Measurements from ENCODE around the gene ASB2. TPM values are rescaled to one million over a fixed set of nuclear protein-coding genes. Genes with fewer than 3 reads are reported as not detected.

ASB2 gene
- polyA plus RNA-seq, 1 donor (not counting 4 experiments of a cell fraction or from before 2014, with no cell fraction given), result 0.56 TPM

DNA sequence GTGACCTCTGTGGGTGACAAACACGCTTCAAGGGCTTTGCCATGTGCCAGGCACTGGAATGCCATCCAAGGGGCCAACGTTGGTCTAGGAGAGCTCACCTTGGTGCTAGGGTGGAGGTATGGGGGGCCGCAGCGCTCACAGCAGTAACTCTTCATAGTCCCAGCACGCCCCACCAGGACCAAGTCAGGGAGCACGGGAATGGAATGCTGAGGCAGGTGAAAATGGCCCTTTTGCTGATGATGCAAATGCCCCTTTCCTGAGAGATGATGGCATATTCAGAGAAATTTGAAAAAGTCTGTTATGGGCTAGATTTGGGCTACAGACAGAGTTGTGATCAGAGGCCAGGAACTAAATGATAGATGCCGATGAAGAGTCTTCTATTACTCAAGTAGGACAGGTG lies 59.2 kb downstream of the ASB2 start:
- no peak for TF ChIP-seq EZH2 (IDR thresholded peaks at IDR 0.05; ENCODE audit: low read length)
- TF ChIP-seq, protein P1, sequence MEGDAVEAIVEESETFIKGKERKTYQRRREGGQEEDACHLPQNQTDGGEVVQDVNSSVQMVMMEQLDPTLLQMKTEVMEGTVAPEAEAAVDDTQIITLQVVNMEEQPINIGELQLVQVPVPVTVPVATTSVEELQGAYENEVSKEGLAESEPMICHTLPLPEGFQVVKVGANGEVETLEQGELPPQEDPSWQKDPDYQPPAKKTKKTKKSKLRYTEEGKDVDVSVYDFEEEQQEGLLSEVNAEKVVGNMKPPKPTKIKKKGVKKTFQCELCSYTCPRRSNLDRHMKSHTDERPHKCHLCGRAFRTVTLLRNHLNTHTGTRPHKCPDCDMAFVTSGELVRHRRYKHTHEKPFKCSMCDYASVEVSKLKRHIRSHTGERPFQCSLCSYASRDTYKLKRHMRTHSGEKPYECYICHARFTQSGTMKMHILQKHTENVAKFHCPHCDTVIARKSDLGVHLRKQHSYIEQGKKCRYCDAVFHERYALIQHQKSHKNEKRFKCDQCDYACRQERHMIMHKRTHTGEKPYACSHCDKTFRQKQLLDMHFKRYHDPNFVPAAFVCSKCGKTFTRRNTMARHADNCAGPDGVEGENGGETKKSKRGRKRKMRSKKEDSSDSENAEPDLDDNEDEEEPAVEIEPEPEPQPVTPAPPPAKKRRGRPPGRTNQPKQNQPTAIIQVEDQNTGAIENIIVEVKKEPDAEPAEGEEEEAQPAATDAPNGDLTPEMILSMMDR (optimal IDR thresholded peaks at IDR 0.05 in 1 of 3, IDR thresholded peaks at IDR 0.05 in 1 of 3, conservative IDR thresholded peaks at IDR 0.05 in 1 of 3; ENCODE audit: extremely low read depth in 1 of 3, insufficient read depth in 2 of 3, low read length in 3 of 3), result no peak
- Histone ChIP-seq H3K9ac (ENCODE audit: control insufficient read depth, extremely low read depth, insufficient read depth, low read length) (no peak overlapping the region), H3K27me3 (ENCODE audit: control insufficient read depth, extremely low read depth, insufficient read depth, low read length) (no peaks in the 10 kb centered on the region), H3K9me3 (ENCODE audit: control insufficient read depth, low read depth, low read length) (no peaks in the 10 kb centered on the region), H3K27ac (ENCODE audit: control insufficient read depth, insufficient read depth, low read length) (no peak overlapping the region), H3K4me1 (ENCODE audit: control insufficient read depth, extremely low read depth, insufficient read depth, low read length) (no peaks in the 10 kb centered on the region), H3K9me1 (ENCODE audit: control insufficient read depth, extremely low read depth, insufficient read depth, low read length) (no peaks in the 10 kb centered on the region), H3K4me3 (ENCODE audit: control insufficient read depth in 2 of 3, extremely low read depth in 1 of 3, insufficient read depth in 2 of 3, low read depth in 1 of 3, low read length in 3 of 3) (no peak overlapping the region), H3K79me2 (ENCODE audit: control insufficient read depth, insufficient read depth, low read length) (no peaks in the 10 kb centered on the region), H2AFZ (ENCODE audit: control insufficient read depth, low read length) (no peak overlapping the region), H3K4me2 (ENCODE audit: control insufficient read depth, extremely low read depth, insufficient read depth, low read depth, low read length) (no peak overlapping the region), H4K20me1 (ENCODE audit: control insufficient read depth, extremely low read depth, insufficient read depth, low read length) (no peaks in the 10 kb centered on the region), H3K36me3 (ENCODE audit: control insufficient read depth in 2 of 2, extremely low read depth in 1 of 2, insufficient read depth in 2 of 2, low read length in 2 of 2) (no peaks in the 10 kb centered on the region)
- dilution Hi-C loops (cut with MboI; ENCODE audit: extremely low pct_ligation_motif_present, low sequenced_read_pairs), result loop anchor here (25.0 kb wide), 1 partner anchor 255 kb away; no protein-coding TSS in a partner anchor
- FAIRE-seq (no peak), DNase-seq (ENCODE audit: low read depth, low spot score) (no peak)

DNA sequence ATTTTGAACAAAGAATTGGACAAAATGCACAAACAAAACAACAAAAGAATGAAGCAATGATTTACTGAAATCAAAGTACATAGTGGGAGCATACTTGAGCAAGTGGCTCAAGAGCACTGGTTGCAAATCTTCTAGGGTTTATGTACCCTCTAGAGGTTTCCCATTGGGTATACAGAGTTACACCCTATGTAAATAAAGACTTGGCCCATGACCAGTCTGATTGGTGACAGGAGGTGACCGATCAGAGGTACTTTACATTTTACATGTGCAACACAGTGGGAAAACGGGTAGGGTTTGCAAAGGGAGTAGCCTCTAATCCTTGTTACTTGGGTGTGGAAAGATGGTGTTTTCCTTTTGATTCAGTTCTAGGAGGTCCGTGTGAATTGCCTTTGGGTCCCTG lies 59.9 kb downstream of the ASB2 start:
- Histone ChIP-seq H3K79me2 (ENCODE audit: control insufficient read depth, insufficient read depth, low read length) (no peaks in the 10 kb centered on the region), H3K9me3 (ENCODE audit: control insufficient read depth, low read depth, low read length) (no peaks in the 10 kb centered on the region), H4K20me1 (ENCODE audit: control insufficient read depth, extremely low read depth, insufficient read depth, low read length) (no peaks in the 10 kb centered on the region), H3K4me2 (ENCODE audit: control insufficient read depth, extremely low read depth, insufficient read depth, low read depth, low read length) (no peak overlapping the region), H3K27ac (ENCODE audit: control insufficient read depth, insufficient read depth, low read length) (no peak overlapping the region), H3K4me1 (ENCODE audit: control insufficient read depth, extremely low read depth, insufficient read depth, low read length) (no peaks in the 10 kb centered on the region), H3K9me1 (ENCODE audit: control insufficient read depth, extremely low read depth, insufficient read depth, low read length) (no peaks in the 10 kb centered on the region), H3K36me3 (ENCODE audit: control insufficient read depth in 2 of 2, extremely low read depth in 1 of 2, insufficient read depth in 2 of 2, low read length in 2 of 2) (no peaks in the 10 kb centered on the region), H2AFZ (ENCODE audit: control insufficient read depth, low read length) (no peak overlapping the region), H3K4me3 (ENCODE audit: control insufficient read depth in 2 of 3, extremely low read depth in 1 of 3, insufficient read depth in 2 of 3, low read depth in 1 of 3, low read length in 3 of 3) (no peak overlapping the region), H3K9ac (ENCODE audit: control insufficient read depth, extremely low read depth, insufficient read depth, low read length) (no peak overlapping the region), H3K27me3 (ENCODE audit: control insufficient read depth, extremely low read depth, insufficient read depth, low read length) (no peaks in the 10 kb centered on the region)
- dilution Hi-C loops (cut with MboI; ENCODE audit: extremely low pct_ligation_motif_present, low sequenced_read_pairs), result loop anchor here (25.0 kb wide), 1 partner anchor 254 kb away; no protein-coding TSS in a partner anchor
- FAIRE-seq (no peak), DNase-seq (ENCODE audit: low read depth, low spot score) (no peak)
- TF ChIP-seq, protein P1 (optimal IDR thresholded peaks at IDR 0.05 in 1 of 3, IDR thresholded peaks at IDR 0.05 in 1 of 3, conservative IDR thresholded peaks at IDR 0.05 in 1 of 3; ENCODE audit: extremely low read depth in 1 of 3, insufficient read depth in 2 of 3, low read length in 3 of 3), result no peak
- TF ChIP-seq EZH2 (IDR thresholded peaks at IDR 0.05; ENCODE audit: low read length), result no peak

Measured in keratinocyte (primary cell).